ENCODE results near the gene GNAS-AS1. TPM values are rescaled to one million over a fixed set of nuclear protein-coding genes. Genes with fewer than 3 reads are reported as not detected.

The GNAS-AS1 gene
- 1.7 TPM for polyA plus RNA-seq (2013, experiment 1 of 2)
- polyA plus RNA-seq (2013, experiment 2 of 2) = 1.9 TPM

DNA sequence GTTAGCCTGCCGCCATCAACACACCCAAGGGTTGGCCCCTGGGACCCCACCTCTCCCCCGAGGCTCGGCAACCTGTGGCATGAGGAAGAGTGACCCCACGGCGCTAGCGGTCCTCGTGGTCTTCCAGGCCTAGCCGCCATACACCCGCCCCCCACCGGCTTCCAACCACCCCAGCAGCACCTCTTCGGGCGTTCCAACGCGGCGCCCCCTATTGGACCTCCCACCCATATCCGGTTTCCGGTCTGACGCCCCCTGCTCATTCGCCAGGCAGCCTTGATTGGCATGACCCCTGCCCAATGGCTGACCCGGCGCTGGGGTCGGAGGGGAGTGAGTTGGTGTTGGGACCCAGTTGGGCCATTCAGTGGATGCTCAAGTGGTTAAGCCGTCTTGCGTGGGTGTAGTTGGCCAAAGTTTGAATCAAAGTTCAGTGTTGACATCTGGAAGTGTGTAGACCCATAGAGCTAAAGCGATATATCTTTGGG lies at the start of gene GNAS-AS1:
TSS of gene GNAS-AS1 (minus strand) at position 210 of the 482 bp plus-strand sequence.
- H2BK5ac ChIP-seq (ENCODE audit: low read length) = peak within 1 kb of the TSS; percentile 14
- H3K4ac ChIP-seq (ENCODE audit: low read length) = no peak within 1 kb of the TSS
- peak within 1 kb of the TSS; percentile 66 for H3K4me2 ChIP-seq (ENCODE audit: insufficient read depth, low read length, poor library complexity, severe bottlenecking)
- H3K27me3 ChIP-seq (ENCODE audit: control insufficient read depth in 3 of 3, insufficient read depth in 3 of 3, low read depth in 1 of 3, low read length in 3 of 3) = peaks cover 15 to 96% (median 45%) of the 10 kb centered on the region in 3 experiments
- H2BK12ac ChIP-seq (ENCODE audit: low read length) = no peak within 1 kb of the TSS
- H3K9ac ChIP-seq (ENCODE audit: low read depth, low read length, poor library complexity) = peak within 1 kb of the TSS; percentile 80
- H3K4me3 ChIP-seq (ENCODE audit: low read length in 2 of 2) = peak within 1 kb of the TSS; percentile 22 to 93
- H3K18ac ChIP-seq (ENCODE audit: low read length) = peak within 1 kb of the TSS; percentile 68
- H3K36me3 ChIP-seq (replicated peaks in 1 of 2; ENCODE audit: control insufficient read depth in 2 of 2, insufficient read depth in 2 of 2, low read length in 2 of 2) = no peaks in the 10 kb centered on the region
- H2AFZ ChIP-seq (ENCODE audit: low read length) = no peak within 1 kb of the TSS
- H3K27ac ChIP-seq (replicated peaks; ENCODE audit: low read length) = no peak within 1 kb of the TSS
- peaks cover 0 to 6% of the 10 kb centered on the region in 2 donors for H3K4me1 ChIP-seq (ENCODE audit: control insufficient read depth in 2 of 2, insufficient read depth in 1 of 2, low read depth in 1 of 2, low read length in 2 of 2)
- WGBS, 2 donors (ENCODE audit: extremely low coverage in 2 of 2, insufficient read length in 2 of 2, insufficient replicate concordance in 1 of 2) = no CpG with 5 or more reads among the region's 25 CpGs
- peaks cover 3 to 11% of the 10 kb centered on the region in 2 donors for H3K9me3 ChIP-seq (replicated peaks in 1 of 2; ENCODE audit: control insufficient read depth in 2 of 2, insufficient read depth in 1 of 2, low read depth in 1 of 2, low read length in 2 of 2)
- H2BK120ac ChIP-seq (ENCODE audit: low read depth, low read length) = no peak within 1 kb of the TSS
- DNase-seq (ENCODE audit: low spot score) = peak; percentile 78
- no peak within 1 kb of the TSS for H4K8ac ChIP-seq (ENCODE audit: low read depth, low read length)
- H3K14ac ChIP-seq (ENCODE audit: low read length) = no peak within 1 kb of the TSS
- peak within 1 kb of the TSS; percentile 70 for H2BK15ac ChIP-seq (ENCODE audit: low read length)
- peaks cover 3% of the 10 kb centered on the region for H3K79me1 ChIP-seq (ENCODE audit: low read depth, low read length)
- peak within 1 kb of the TSS; percentile 72 for H2AK5ac ChIP-seq (ENCODE audit: low read depth, low read length)
- peak within 1 kb of the TSS; percentile 77 for H3K23ac ChIP-seq (ENCODE audit: low read depth, low read length, poor library complexity)
- no peak within 1 kb of the TSS for H4K91ac ChIP-seq (ENCODE audit: low read depth, low read length, poor library complexity)

GRCh38 chr20:58900397-58900796 lies 49.7 kb upstream of the GNAS-AS1 start:
- no peak overlapping the region for H3K18ac ChIP-seq (ENCODE audit: low read length)
- H2BK5ac ChIP-seq (ENCODE audit: low read length) = no peak overlapping the region
- no peaks in the 10 kb centered on the region for H3K27me3 ChIP-seq (ENCODE audit: control insufficient read depth in 3 of 3, insufficient read depth in 3 of 3, low read depth in 1 of 3, low read length in 3 of 3)
- DNase-seq (ENCODE audit: low spot score) = no peak
- no peak overlapping the region for H2BK120ac ChIP-seq (ENCODE audit: low read depth, low read length)
- H2AK5ac ChIP-seq (ENCODE audit: low read depth, low read length) = no peak overlapping the region
- H3K23ac ChIP-seq (ENCODE audit: low read depth, low read length, poor library complexity) = no peak overlapping the region
- H2BK12ac ChIP-seq (ENCODE audit: low read length) = no peak overlapping the region
- H2AFZ ChIP-seq (ENCODE audit: low read length) = no peak overlapping the region
- no peak overlapping the region for H2BK15ac ChIP-seq (ENCODE audit: low read length)
- H3K27ac ChIP-seq (replicated peaks; ENCODE audit: low read length) = no peak overlapping the region
- H3K4me2 ChIP-seq (ENCODE audit: insufficient read depth, low read length, poor library complexity, severe bottlenecking) = peak overlapping the region; percentile 53
- no peak overlapping the region for H3K14ac ChIP-seq (ENCODE audit: low read length)
- no peak overlapping the region for H3K9ac ChIP-seq (ENCODE audit: low read depth, low read length, poor library complexity)
- no peak overlapping the region for H4K8ac ChIP-seq (ENCODE audit: low read depth, low read length)
- H4K91ac ChIP-seq (ENCODE audit: low read depth, low read length, poor library complexity) = no peak overlapping the region
- H3K4ac ChIP-seq (ENCODE audit: low read length) = no peak overlapping the region
- peaks cover 29 to 93% of the 10 kb centered on the region in 2 donors for H3K36me3 ChIP-seq (replicated peaks in 1 of 2; ENCODE audit: control insufficient read depth in 2 of 2, insufficient read depth in 2 of 2, low read length in 2 of 2)
- H3K9me3 ChIP-seq (replicated peaks in 1 of 2; ENCODE audit: control insufficient read depth in 2 of 2, insufficient read depth in 1 of 2, low read depth in 1 of 2, low read length in 2 of 2) = peaks cover 0 to 2% of the 10 kb centered on the region in 2 donors
- peaks cover 4% of the 10 kb centered on the region for H3K79me1 ChIP-seq (ENCODE audit: low read depth, low read length)
- WGBS, 2 donors (ENCODE audit: extremely low coverage in 2 of 2, insufficient read length in 2 of 2, insufficient replicate concordance in 1 of 2) = no CpG with 5 or more reads among the region's 7 CpGs
- H3K4me3 ChIP-seq (ENCODE audit: low read length in 2 of 2) = no peak overlapping the region
- peaks cover 12 to 33% of the 10 kb centered on the region in 2 donors for H3K4me1 ChIP-seq (ENCODE audit: control insufficient read depth in 2 of 2, insufficient read depth in 1 of 2, low read depth in 1 of 2, low read length in 2 of 2)

- peaks cover 21 to 36% of the 10 kb centered on the region in 2 donors for H3K4me1 ChIP-seq (ENCODE audit: control insufficient read depth in 2 of 2, insufficient read depth in 1 of 2, low read depth in 1 of 2, low read length in 2 of 2)
- 100% methylated on average over 1 of the region's 10 CpGs; no CpG with 5 or more reads in 1 of the 2 donors for WGBS, 2 donors (ENCODE audit: extremely low coverage in 2 of 2, insufficient read length in 2 of 2, insufficient replicate concordance in 1 of 2)
- H3K27ac ChIP-seq (replicated peaks; ENCODE audit: low read length) = peak overlapping the region; percentile 47
- H2AK5ac ChIP-seq (ENCODE audit: low read depth, low read length) = no peak overlapping the region
- H3K27me3 ChIP-seq (ENCODE audit: control insufficient read depth in 3 of 3, insufficient read depth in 3 of 3, low read depth in 1 of 3, low read length in 3 of 3) = no peaks in the 10 kb centered on the region
- peak overlapping the region; percentile 92 for H3K23ac ChIP-seq (ENCODE audit: low read depth, low read length, poor library complexity)
- H3K18ac ChIP-seq (ENCODE audit: low read length) = peak overlapping the region; percentile 92
- H2BK15ac ChIP-seq (ENCODE audit: low read length) = no peak overlapping the region
- no peak overlapping the region for H4K91ac ChIP-seq (ENCODE audit: low read depth, low read length, poor library complexity)
- peak overlapping the region; percentile 89 for H3K9ac ChIP-seq (ENCODE audit: low read depth, low read length, poor library complexity)
- peaks cover 4% of the 10 kb centered on the region for H3K79me1 ChIP-seq (ENCODE audit: low read depth, low read length)
- H4K8ac ChIP-seq (ENCODE audit: low read depth, low read length) = peak overlapping the region; percentile 53
- H3K14ac ChIP-seq (ENCODE audit: low read length) = no peak overlapping the region
- H2AFZ ChIP-seq (ENCODE audit: low read length) = no peak overlapping the region
- peaks cover 0 to 2% of the 10 kb centered on the region in 2 donors for H3K9me3 ChIP-seq (replicated peaks in 1 of 2; ENCODE audit: control insufficient read depth in 2 of 2, insufficient read depth in 1 of 2, low read depth in 1 of 2, low read length in 2 of 2)
- H2BK12ac ChIP-seq (ENCODE audit: low read length) = no peak overlapping the region
- H2BK120ac ChIP-seq (ENCODE audit: low read depth, low read length) = no peak overlapping the region
- no peak for DNase-seq (ENCODE audit: low spot score)
- H3K4me3 ChIP-seq (ENCODE audit: low read length in 2 of 2) = peak overlapping the region in 1 of 2 donors; percentile 43
- H3K4ac ChIP-seq (ENCODE audit: low read length) = no peak overlapping the region
- H3K36me3 ChIP-seq (replicated peaks in 1 of 2; ENCODE audit: control insufficient read depth in 2 of 2, insufficient read depth in 2 of 2, low read length in 2 of 2) = peaks cover 24 to 92% of the 10 kb centered on the region in 2 donors
- H3K4me2 ChIP-seq (ENCODE audit: insufficient read depth, low read length, poor library complexity, severe bottlenecking) = peak overlapping the region; percentile 21
- H2BK5ac ChIP-seq (ENCODE audit: low read length) = no peak overlapping the region
Observed at GRCh38 chr20:58899512-58899911, 48.8 kb upstream of the GNAS-AS1 start.

GRCh38 chr20:58898629-58899408 lies 48.1 kb upstream of the GNAS-AS1 start:
- Histone ChIP-seq H3K4ac (ENCODE audit: low read length) (no peak overlapping the region), H3K79me1 (ENCODE audit: low read depth, low read length) (peaks cover 4% of the 10 kb centered on the region), H2BK120ac (ENCODE audit: low read depth, low read length) (no peak overlapping the region), H3K4me2 (ENCODE audit: insufficient read depth, low read length, poor library complexity, severe bottlenecking) (no peak overlapping the region), H2AK5ac (ENCODE audit: low read depth, low read length) (no peak overlapping the region), H3K23ac (ENCODE audit: low read depth, low read length, poor library complexity) (no peak overlapping the region), H3K14ac (ENCODE audit: low read length) (no peak overlapping the region), H3K9ac (ENCODE audit: low read depth, low read length, poor library complexity) (no peak overlapping the region), H3K36me3 (replicated peaks in 1 of 2; ENCODE audit: control insufficient read depth in 2 of 2, insufficient read depth in 2 of 2, low read length in 2 of 2) (peaks cover 20 to 92% of the 10 kb centered on the region in 2 donors), H3K27me3 (ENCODE audit: control insufficient read depth in 3 of 3, insufficient read depth in 3 of 3, low read depth in 1 of 3, low read length in 3 of 3) (no peaks in the 10 kb centered on the region), H3K4me1 (ENCODE audit: control insufficient read depth in 2 of 2, insufficient read depth in 1 of 2, low read depth in 1 of 2, low read length in 2 of 2) (peaks cover 28 to 36% of the 10 kb centered on the region in 2 donors), H4K8ac (ENCODE audit: low read depth, low read length) (no peak overlapping the region), H2BK12ac (ENCODE audit: low read length) (no peak overlapping the region), H2BK5ac (ENCODE audit: low read length) (no peak overlapping the region), H2AFZ (ENCODE audit: low read length) (no peak overlapping the region), H3K18ac (ENCODE audit: low read length) (no peak overlapping the region), H3K9me3 (replicated peaks in 1 of 2; ENCODE audit: control insufficient read depth in 2 of 2, insufficient read depth in 1 of 2, low read depth in 1 of 2, low read length in 2 of 2) (peaks cover 0 to 2% of the 10 kb centered on the region in 2 donors), H2BK15ac (ENCODE audit: low read length) (no peak overlapping the region), H3K4me3 (ENCODE audit: low read length in 2 of 2) (no peak overlapping the region), H3K27ac (replicated peaks; ENCODE audit: low read length) (peak overlapping the region; percentile 60), H4K91ac (ENCODE audit: low read depth, low read length, poor library complexity) (no peak overlapping the region)
- no CpG with 5 or more reads among the region's 15 CpGs for WGBS, 2 donors (ENCODE audit: extremely low coverage in 2 of 2, insufficient read length in 2 of 2, insufficient replicate concordance in 1 of 2)
- DNase-seq (ENCODE audit: low spot score) = no peak

All from neuronal stem cell (in vitro differentiated cells).